Stomach smooth muscle (tissue), 2 donors: ENCODE results near the gene MRGPRX2.
A peak's percentile ranks its signal among the peaks of the same experiment; 100 is the strongest.

ENCODE experiments used
- H3K27ac ChIP-seq: one replicate; pipeline ENCODE4 v1.7.0; 2013; ENCODE audit warnings: mild to moderate bottlenecking, low read length, inconsistent platforms
- H3K27me3 ChIP-seq, 2 donors: one replicate each; pipeline ENCODE4 v1.7.0; 2013; ENCODE audit warnings: low read length in 2 of 2; ENCODE audit not compliant: insufficient read depth in 2 of 2, control insufficient read depth in 1 of 2
- H3K36me3 ChIP-seq, 2 donors: one replicate each; pipeline ENCODE4 v1.7.0; 2013; ENCODE audit warnings: low read length in 2 of 2; ENCODE audit not compliant: control insufficient read depth in 2 of 2, insufficient read depth in 2 of 2
- H3K4me1 ChIP-seq: one replicate; pipeline ENCODE4 v1.7.0; 2013; ENCODE audit warnings: low read length; ENCODE audit not compliant: control insufficient read depth, insufficient read depth
- H3K4me3 ChIP-seq, 2 donors: one replicate each; pipeline ENCODE4 v1.7.0; 2013; ENCODE audit warnings: low read length in 2 of 2
- H3K9ac ChIP-seq, 2 donors: one replicate each; pipeline ENCODE4 v1.7.0; 2013; ENCODE audit warnings: low read length in 2 of 2, mild to moderate bottlenecking in 1 of 2
- H3K9me3 ChIP-seq, 2 donors: one replicate each; pipeline ENCODE4 v1.7.0; 2013; ENCODE audit warnings: low read length in 2 of 2; ENCODE audit not compliant: control insufficient read depth in 2 of 2
- donor health status: healthy.
- donor health status: Pancreatic carcinoma.

The MRGPRX2 gene

GRCh38 chr11:19076744-19077589 is 16.4 kb upstream of the MRGPRX2 start:
- peaks cover 3% of the 10 kb centered on the region for H3K4me1 ChIP-seq
- H3K36me3 ChIP-seq: no peaks in the 10 kb centered on the region
- H3K27ac ChIP-seq: no peak overlapping the region
- peak overlapping the region in 1 of 2 donors; percentile 8 for H3K4me3 ChIP-seq
- no peak overlapping the region for H3K9ac ChIP-seq
- H3K9me3 ChIP-seq: no peaks in the 10 kb centered on the region
- no peaks in the 10 kb centered on the region for H3K27me3 ChIP-seq

DNA sequence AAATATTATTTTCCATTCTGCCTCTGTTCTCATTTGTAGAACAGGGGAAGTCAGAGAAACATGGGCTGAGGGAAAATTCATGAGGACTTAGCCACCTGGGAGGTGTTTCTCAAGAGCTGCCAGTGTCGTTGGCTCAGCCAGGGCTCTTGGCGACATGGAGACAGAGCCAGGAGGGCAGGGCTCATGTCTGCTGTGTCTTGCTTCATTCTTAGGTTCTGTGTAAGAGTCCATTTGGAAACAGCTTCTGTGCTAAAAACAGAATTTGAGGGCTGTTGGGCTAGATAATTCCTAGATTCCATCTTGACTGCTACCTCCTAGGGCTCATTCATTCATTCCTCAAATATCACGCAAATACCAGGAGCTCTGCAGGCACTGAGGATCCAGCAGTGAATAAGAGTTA is 15.1 kb upstream of the MRGPRX2 start:
- H3K36me3 ChIP-seq: no peaks in the 10 kb centered on the region
- H3K27ac ChIP-seq: no peak overlapping the region
- H3K9me3 ChIP-seq: no peaks in the 10 kb centered on the region
- H3K9ac ChIP-seq: no peak overlapping the region
- H3K27me3 ChIP-seq: no peaks in the 10 kb centered on the region
- H3K4me1 ChIP-seq: peaks cover 8% of the 10 kb centered on the region
- no peak overlapping the region for H3K4me3 ChIP-seq

- H3K27ac ChIP-seq: no peak overlapping the region
These were observed 13.2 kb upstream of the MRGPRX2 start for GRCh38 chr11:19073454-19074415.

DNA sequence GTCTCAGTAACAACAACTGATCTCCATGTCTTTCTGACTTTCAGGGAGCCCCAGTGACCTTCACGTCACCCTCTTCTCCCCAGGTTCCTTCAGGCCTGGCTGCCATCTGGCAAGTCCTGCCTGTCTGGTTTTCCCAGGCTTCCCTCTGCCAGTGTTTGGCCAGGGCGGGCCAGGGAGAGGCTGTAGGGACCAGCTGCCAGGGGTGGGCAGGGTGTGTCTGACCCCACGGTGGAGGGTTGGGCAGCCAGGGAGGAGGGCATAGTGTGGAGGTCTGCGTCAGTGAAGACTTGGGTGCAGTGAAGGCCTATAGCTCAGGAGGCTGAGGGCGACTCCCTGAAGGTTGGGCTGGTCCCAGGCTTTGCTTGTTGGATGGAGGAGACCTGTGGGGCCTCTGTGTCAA is 11.9 kb upstream of the MRGPRX2 start:
- no peaks in the 10 kb centered on the region for H3K9me3 ChIP-seq
- H3K9ac ChIP-seq: no peak overlapping the region
- no peaks in the 10 kb centered on the region for H3K36me3 ChIP-seq
- H3K4me1 ChIP-seq: peaks cover 5% of the 10 kb centered on the region
- H3K27ac ChIP-seq: no peak overlapping the region
- no peaks in the 10 kb centered on the region for H3K27me3 ChIP-seq
- no peak overlapping the region for H3K4me3 ChIP-seq

More at GRCh38 chr11:19073454-19074415, 13.2 kb upstream of the MRGPRX2 start:
- Histone ChIP-seq H3K9me3 (no peaks in the 10 kb centered on the region), H3K27me3 (no peaks in the 10 kb centered on the region), H3K9ac (no peak overlapping the region), H3K4me3 (no peak overlapping the region), H3K36me3 (no peaks in the 10 kb centered on the region), H3K4me1 (peaks cover 5% of the 10 kb centered on the region)

GRCh38 chr11:19071255-19071654 is 10.7 kb upstream of the MRGPRX2 start:
- Histone ChIP-seq H3K27me3 (no peaks in the 10 kb centered on the region), H3K9ac (no peak overlapping the region), H3K9me3 (no peaks in the 10 kb centered on the region), H3K36me3 (no peaks in the 10 kb centered on the region), H3K4me1 (peaks cover 5% of the 10 kb centered on the region), H3K27ac (no peak overlapping the region), H3K4me3 (peak overlapping the region in 1 of 2 donors; percentile 52)

GRCh38 chr11:19059833-19060232 is 684 bp downstream of the MRGPRX2 start:
- no peaks in the 10 kb centered on the region for H3K36me3 ChIP-seq
- no peaks in the 10 kb centered on the region for H3K27me3 ChIP-seq
- H3K9ac ChIP-seq: no peak overlapping the region
- H3K4me1 ChIP-seq: no peaks in the 10 kb centered on the region
- H3K4me3 ChIP-seq: no peak overlapping the region
- H3K9me3 ChIP-seq: no peaks in the 10 kb centered on the region
- H3K27ac ChIP-seq: no peak overlapping the region

DNA sequence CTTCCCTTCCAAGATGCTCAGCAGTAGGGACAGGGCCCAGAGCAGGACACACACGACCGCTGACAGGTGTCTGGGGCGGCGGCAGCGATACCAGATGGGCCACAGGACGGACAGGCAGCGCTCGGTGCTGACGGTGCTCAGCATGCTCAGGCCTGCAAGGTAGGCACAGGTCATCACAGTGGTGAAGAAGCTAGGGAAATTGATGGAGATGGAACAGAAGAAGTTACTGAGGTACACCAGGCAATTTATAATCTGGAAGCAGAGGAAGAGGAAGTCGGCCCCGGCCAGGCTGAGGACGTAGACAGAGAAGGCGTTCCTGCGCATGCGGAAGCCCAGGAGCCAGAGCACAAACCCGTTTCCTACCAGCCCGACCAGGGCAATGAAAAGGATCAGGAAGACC is 4.6 kb downstream of the MRGPRX2 start:
- H3K27me3 ChIP-seq: no peaks in the 10 kb centered on the region
- no peak overlapping the region for H3K9ac ChIP-seq
- no peak overlapping the region for H3K27ac ChIP-seq
- no peaks in the 10 kb centered on the region for H3K36me3 ChIP-seq
- no peaks in the 10 kb centered on the region for H3K9me3 ChIP-seq
- H3K4me1 ChIP-seq: no peaks in the 10 kb centered on the region
- no peak overlapping the region for H3K4me3 ChIP-seq

DNA sequence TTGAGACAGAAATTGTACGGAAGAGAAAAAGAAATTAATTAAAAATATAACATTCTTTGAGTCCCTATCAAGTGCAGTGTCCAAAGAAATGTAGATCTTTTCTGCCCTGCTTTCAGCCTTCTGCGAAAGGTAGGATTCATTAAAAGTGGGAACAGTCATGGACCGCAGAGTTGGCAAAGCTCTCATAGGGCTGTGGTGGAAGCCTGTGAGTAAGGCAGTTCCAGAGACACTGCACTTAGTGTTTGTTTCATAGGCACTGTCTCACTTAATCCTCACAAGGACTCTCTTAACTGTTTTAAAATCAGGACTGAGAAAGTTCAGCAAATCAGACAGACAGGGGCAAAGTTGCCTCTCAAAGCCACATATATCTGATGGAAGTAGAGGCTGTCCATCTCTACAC is 5.5 kb downstream of the MRGPRX2 start:
- Histone ChIP-seq H3K9ac (no peak overlapping the region), H3K4me1 (no peaks in the 10 kb centered on the region), H3K9me3 (peaks cover 0 to 4% of the 10 kb centered on the region in 2 donors), H3K4me3 (no peak overlapping the region), H3K27ac (no peak overlapping the region), H3K27me3 (no peaks in the 10 kb centered on the region), H3K36me3 (no peaks in the 10 kb centered on the region)

DNA sequence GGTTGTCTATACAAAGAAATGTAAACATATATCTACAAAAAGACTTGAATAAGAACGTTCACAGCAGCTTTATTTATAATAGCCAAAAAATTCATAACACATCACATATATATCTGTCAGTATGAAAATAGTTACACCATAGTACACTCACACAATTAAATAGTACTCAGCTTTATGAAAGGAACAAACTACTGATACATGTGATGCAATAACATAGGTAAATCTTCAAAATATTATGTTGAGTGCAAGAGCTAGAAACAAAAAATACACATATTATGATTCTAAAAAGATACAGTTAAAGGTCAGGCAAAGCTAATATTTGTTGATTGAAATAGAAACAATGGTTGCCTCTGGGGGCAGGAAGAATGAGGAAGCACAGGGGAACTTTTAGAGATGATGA is 6.6 kb downstream of the MRGPRX2 start:
- Histone ChIP-seq H3K4me3 (no peak overlapping the region), H3K27me3 (no peaks in the 10 kb centered on the region), H3K27ac (no peak overlapping the region), H3K4me1 (no peaks in the 10 kb centered on the region), H3K9ac (no peak overlapping the region), H3K36me3 (no peaks in the 10 kb centered on the region), H3K9me3 (peaks cover 0 to 4% of the 10 kb centered on the region in 2 donors)

DNA sequence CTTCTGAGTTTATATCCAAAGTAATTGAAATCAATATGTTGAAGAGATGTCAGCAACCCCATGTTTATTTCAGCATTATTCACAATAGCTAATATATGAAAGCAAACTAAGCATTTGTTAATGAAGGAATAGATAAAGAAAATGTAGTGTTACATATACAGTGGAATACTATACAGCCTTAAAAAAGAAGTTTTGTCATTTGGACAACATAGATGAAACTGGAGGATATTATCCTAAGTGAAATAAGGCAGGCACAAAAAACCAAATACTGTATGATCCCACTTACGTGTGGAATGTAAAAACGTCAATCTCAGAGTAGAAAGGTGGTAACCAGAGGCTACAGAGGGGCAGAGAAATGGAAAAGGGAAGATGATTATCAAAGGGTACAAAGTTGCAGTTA is 10.2 kb downstream of the MRGPRX2 start:
- H3K9ac ChIP-seq: no peak overlapping the region
- H3K27me3 ChIP-seq: no peaks in the 10 kb centered on the region
- no peak overlapping the region for H3K27ac ChIP-seq
- no peaks in the 10 kb centered on the region for H3K4me1 ChIP-seq
- no peak overlapping the region for H3K4me3 ChIP-seq
- peaks cover 0 to 4% of the 10 kb centered on the region in 2 donors for H3K9me3 ChIP-seq
- no peaks in the 10 kb centered on the region for H3K36me3 ChIP-seq
